NAMALWA (cell line): ENCODE results near the gene PATJ.
"Not testable (repeated sequence)": the region's sequence is repeated elsewhere in the genome, so short reads cannot be mapped to it uniquely, and the experiment has no call there.

Source experiments
- DNase-seq: peaks from one replicate; pipeline ENCODE4 v3.0.0-alpha.2; 2015; ENCODE audit warnings: low spot score

The PATJ gene, protein sequence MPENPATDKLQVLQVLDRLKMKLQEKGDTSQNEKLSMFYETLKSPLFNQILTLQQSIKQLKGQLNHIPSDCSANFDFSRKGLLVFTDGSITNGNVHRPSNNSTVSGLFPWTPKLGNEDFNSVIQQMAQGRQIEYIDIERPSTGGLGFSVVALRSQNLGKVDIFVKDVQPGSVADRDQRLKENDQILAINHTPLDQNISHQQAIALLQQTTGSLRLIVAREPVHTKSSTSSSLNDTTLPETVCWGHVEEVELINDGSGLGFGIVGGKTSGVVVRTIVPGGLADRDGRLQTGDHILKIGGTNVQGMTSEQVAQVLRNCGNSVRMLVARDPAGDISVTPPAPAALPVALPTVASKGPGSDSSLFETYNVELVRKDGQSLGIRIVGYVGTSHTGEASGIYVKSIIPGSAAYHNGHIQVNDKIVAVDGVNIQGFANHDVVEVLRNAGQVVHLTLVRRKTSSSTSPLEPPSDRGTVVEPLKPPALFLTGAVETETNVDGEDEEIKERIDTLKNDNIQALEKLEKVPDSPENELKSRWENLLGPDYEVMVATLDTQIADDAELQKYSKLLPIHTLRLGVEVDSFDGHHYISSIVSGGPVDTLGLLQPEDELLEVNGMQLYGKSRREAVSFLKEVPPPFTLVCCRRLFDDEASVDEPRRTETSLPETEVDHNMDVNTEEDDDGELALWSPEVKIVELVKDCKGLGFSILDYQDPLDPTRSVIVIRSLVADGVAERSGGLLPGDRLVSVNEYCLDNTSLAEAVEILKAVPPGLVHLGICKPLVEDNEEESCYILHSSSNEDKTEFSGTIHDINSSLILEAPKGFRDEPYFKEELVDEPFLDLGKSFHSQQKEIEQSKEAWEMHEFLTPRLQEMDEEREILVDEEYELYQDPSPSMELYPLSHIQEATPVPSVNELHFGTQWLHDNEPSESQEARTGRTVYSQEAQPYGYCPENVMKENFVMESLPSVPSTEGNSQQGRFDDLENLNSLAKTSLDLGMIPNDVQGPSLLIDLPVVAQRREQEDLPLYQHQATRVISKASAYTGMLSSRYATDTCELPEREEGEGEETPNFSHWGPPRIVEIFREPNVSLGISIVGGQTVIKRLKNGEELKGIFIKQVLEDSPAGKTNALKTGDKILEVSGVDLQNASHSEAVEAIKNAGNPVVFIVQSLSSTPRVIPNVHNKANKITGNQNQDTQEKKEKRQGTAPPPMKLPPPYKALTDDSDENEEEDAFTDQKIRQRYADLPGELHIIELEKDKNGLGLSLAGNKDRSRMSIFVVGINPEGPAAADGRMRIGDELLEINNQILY (N-terminal part only)

DNA sequence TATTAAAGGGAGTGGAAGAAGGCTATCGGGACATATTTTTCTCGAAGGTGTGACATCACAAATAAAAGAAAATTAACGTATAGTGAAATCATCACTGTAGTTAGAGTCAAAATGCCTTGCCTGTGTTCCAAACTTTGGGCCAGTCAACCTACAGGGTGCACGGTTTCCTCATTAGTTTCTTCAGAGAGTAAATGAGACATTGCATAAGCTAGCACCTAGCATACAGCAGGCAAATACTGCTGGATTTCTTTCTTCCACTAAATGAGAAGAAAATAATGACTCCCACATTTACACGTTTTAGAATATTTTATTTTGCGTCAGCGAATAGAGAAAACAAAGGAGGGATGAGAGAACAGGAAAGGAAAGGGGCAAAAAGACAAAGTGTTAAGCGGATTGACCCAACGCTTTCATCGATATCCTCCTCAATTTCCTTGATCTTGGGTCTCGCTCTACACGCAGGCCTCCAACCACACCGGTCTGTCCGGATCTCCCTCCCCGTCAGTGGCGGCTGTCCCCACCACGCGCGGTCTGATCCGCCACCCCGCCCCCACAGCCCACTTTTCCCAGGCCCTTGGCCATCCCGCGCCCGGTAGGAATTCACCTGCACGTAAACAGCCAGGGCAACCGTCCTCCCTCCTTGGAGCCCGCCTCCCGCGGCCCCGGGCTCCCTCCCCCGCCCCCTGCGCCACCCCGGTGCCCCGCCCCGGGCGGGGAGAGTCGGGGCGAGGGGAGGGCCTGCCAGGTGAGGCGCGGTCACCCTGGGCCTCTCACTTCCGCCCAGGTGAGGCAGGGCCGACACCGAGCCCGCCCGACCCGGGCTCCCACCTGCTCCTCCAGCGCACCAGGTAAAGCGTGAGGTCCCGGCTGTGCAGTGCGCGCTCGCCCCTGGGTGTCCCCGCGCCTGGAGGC is at the start of gene PATJ:
TSS of gene PATJ (plus strand) at position 770 of the 909 bp plus-strand sequence. CDS start 20,413 bp downstream, outside the sequence.
- DNase-seq: peak; percentile 26

DNA sequence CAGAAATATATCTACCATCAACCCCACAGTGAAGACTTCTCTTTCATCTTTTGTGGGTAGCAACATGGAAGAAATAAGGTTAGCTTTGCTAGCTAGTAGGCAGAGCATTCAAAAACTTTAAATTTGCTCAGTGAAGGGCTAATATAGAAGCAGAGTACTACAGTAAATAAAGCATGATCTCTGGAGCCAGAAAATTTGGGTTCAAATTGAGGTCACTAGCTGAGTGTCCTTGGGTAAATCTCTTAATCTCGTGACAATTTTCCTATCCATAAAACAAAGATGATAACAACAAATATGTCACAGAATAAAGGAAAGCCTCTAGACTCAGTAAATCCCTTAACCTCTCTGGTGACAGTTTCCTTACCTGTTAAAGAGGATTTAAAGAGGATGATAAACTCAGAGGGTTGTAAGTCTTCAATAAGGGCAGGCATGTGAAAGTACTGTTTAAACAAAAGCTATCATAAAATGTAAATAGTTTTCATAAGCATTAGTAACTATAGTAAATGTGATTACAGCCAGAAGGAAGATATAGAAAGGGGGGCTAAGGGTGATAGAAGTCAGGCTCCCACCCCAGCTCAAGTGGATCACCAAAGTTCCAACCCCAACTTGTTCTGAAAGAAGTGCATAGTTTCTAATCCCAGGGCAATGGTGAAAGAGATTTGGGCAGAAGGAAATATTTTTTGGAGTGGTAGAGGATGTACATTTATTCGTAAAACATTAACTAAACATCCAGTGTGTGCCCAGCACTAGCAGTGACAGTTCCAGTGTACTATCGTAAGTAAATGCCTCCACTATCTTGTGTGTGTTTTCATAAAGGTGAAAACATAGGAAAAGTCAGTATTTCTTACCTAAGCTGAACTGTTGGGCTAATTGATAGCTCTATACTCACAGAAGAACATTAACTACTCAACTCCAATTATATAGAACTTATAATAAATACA is 42.1 kb upstream of the PATJ start:
- no peak for DNase-seq

DNA sequence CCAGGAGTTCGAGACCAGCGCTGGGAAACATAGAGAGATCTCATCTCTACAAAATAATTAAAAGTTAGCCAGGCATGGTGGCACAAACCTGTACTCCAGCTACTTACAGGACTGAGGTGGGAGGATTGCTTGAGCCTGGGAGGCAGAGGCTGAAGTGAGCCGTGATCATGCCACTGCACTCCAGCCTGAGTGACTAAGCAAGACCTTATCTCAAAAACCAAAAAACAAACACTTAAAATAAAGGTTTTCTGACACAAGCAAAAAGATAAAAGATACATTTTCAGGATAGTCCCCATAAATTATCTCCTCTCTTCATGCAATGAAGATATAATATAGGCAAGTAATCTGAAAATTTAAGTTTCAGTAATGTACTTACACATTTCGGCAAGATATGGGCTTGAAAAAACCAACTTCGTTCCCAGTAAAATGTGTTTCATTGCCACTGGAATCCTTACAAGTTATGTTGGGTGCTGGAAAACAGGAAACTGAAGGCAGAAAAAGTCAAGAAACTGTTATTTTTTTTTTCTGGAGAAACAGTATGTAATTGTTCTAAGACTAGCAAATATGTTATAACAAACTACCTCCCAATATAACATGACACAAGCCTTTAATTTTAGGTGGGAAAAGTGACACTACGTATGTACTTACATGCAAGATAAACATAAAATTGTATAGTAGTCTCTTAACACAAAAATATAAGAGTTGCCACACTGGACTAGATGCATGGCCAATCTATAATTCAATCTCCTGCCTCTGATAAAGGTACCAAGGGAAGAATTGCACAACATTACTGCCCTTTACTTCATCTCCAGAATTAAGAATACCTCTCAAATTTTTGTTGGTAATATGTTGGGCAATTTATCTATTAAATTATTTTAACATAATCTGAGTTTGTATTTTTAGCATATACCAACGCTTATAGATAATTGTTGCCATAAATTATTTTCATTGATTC is 33.0 kb upstream of the PATJ start:
- no peak for DNase-seq

DNA sequence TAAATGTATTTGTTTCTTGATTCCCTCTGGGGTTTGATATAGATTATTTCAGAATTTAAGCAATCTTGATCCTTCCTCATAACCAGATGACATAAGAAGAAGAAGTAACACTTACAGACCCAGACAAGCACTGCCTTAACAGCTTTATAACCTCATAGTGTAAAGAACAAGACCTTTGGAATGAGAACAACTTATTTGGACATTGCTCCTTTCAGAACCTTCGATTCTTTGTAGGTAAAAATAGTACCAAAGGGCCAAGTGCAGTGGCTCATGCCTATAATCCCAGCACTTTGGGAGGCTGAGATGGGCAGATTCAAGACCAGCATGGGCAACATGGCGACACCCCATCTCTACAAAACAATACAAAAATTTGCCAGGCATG is 32.4 kb upstream of the PATJ start:
- no peak for DNase-seq

DNA sequence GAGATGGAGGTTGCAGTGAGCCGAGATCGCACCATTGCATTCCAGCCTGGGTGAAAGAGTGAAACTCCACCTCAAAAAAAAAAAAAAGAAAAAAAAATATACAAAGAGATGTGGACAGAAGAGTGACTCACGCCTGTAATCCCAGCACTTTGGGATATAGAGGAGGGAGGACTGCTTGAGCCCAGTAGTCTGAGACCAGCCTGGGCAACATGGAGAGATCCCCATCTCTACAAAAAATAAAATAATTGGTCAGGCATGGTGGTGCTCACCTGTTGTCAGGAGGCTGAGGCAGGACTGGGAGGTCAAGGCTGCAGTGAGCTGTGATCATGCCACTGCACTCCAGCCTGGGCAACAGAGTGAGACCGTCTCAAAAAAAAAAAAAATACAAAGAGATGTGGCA is 31.0 kb upstream of the PATJ start:
- DNase-seq: not testable (repeated sequence)

DNA sequence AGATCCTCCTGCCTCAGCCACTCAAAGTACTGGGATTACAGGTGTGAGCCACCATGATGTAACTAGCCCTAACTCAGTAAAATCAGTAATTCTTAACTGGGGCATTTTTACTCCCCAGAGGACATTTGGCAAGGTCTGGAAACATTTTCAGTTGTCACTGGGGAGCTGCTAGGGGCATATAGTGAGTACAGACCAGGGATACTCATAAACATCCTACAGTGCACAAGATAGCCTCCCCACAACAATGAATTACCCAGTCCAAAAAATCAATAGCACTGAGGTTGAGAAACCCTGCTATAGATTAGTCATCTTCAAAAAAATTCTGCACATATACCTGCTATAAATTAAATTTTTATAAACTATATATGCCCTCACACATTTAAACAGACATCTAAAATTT is 30.3 kb upstream of the PATJ start:
- no peak for DNase-seq

DNA sequence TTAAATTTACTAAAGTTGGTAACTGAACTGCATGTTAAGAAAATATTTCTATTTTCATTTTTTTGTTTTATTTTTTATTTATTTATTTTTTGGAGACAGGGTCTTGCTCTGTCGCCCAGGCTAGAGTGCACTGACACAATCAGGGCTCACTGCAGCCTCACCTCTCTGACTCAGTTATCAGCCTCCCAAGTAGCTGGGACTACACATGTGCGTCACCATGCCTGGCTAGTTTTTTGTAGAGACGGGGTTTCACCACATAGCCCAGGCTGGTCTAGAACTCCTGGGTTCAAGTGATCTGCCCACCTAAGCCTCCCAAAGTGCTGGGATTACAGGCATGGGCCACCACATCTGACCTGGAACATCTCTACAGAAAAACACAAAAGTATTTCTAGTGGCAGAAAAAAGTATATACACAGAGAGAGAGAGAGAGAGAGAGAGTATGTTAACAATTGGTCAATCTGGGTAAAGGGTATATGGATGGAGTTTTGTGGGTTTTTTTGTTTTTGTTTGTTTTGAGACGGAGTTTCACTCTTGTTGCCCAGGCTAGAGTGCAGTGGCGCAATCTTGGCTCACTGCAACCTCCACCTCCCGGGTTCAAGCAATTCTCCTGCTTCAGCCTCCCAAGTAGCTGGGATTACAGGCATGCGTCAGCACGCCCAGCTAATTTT is 23.1 kb upstream of the PATJ start:
- not testable (repeated sequence) for DNase-seq

DNA sequence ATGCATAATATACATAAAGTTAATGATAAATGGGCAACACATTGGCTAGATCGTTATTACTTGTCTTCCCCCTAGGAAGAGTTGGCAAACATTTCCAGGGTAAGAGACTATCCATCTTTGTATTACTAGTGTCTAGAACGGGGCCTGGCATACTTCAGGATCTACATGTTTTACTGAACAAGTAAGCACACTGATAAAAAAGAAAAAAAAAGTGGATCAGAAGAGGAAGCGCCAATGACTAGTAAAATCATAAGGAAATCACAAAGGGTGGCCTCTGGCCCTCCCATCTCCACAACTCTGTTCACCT is 17.8 kb upstream of the PATJ start:
- no peak for DNase-seq

DNA sequence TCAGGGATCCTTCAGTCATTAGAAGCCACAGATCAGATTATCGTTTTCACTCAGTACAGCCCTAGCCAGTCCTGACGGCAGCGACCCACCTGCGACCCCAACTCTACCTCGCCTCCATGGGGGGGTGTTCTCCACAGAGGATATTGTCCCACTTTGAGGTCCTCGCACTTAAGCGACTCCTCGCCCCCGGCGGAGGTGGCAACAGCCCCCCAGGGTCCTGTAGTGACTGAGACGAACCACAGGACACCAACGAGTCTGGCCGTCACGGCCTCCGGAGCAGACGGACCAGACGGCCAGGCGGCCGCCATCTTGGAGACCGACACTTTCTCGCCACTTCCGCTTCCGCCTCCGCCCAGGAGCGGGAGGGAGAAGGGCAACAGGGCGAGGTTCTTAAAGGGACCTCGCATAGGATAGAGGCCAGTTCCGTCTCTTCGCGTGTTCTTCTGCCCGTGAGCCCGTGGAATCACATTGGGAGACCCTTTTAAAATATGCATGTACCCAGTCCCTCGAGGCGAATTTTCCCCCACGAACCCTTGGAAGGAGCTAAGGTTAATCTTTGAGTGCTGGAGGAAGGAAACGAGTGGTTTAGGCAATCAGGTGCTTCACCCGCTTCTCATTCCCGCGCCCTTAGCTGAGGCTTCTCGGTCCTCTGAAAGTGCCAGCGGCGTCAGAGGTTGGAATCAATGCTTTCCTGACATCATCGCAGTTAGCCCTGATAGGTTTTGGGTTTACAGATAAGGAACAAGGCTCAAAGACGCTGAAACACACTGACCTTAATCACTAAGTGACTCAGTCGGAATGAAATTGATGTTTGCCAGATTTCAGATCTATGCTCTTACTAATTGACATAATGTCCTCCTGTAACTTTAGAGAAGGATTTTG is 17.2 kb upstream of the PATJ start, which contains the start of gene TM2D1:
TSS of gene TM2D1 (minus strand) at position 329 of the 882 bp plus-strand sequence. CDS start at position 308, 21 bp downstream.
- peak; percentile 95 for DNase-seq

DNA sequence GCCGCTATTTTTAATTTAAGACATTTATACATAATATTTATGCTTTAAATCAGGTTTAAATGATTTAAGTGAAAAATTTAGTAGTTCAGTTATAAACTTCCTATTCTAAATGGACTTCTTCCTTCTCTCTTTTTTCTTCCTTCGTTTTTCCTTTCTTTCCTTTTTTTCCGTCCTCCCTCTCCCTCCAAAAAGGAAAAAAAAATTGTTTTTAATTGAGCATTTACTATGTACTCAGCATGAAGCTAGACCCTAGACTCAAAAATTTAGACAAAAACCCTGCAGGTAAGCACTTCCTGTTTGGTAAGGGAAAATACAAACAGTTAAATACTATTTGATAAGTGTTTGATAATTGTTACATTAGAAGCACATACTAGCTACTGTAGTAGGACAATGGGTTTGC is 14.7 kb upstream of the PATJ start:
- DNase-seq: no peak

DNA sequence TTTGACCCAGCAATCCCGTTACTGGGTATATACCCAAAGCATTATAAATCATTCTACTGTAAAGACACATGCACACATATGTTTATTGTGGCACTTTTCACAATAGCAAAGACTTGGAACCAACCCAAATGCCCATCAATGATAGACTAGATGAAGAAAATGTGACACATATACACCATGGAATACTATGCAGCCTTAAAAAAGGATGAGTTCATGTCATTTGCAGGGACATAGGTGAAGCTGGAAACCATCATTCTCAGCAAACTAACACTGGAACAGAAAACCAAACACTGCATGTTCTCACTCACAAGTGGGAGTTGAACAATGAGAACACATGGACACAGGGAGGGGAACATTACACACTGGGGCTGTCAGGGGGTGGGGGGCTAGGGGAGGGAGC is 11.6 kb upstream of the PATJ start:
- not testable (repeated sequence) for DNase-seq

DNA sequence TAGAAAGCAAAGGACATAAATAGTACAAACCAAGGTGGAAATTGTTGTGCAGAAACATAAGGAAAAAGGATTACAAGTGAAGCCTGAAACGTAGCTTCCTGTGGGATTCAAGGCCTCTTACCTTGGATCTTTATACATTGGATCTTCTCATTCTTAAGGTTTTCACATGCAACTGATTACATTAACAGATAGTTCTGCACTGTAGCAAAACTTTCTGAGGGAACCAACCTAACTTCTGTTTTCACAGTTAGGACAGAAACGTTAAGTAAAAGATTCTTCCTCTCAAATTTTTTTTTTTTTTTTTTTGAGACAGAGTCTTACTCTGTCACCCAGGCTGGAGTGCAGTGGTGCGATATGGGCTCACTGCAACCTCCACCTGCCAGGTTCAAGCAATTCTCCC is 9.6 kb upstream of the PATJ start:
- no peak for DNase-seq

DNA sequence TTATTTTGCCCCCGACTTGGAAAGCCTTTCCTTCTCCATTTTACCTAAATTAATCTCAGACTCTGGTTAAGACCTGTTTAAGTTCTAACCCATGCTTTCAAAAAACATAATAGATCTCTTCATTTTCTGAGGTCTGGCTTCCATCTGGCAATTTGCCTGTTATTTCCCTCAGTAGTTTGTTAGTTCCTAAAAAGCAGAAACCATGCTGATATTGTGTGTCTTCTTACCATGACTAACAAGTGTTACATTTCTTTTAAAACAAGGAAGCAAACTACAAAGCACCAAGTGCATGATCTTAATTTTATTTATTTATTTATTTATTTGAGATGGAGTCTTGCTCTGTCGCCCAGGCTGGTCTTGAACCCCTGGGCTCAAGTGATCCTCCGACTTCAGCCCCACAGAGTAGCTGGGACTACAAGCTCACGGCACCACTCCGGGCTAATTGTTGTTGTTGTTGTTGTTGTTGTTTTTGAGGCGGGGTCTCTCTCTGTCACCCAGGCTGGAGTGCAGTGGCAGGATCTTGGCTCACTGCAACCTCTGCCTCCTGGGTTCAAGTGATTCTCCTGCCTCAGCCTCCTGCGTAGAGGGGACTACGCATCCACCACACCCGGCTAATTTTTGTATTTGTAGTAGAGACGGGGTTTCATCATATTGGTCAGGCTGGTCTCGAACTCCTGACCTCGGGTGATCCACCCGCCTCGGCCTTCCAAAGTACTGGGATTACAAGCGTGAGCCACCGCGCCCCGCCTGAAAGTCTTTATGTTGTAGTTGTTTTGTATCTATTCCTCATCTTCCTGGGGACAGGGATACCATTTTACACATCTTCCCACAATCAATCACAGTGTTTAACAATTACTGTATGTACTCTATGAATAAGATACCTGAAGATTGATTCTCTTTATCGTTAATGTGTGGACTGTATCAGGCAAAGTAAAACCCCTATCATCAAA is 1.3 kb upstream of the PATJ start:
- DNase-seq: no peak

DNA sequence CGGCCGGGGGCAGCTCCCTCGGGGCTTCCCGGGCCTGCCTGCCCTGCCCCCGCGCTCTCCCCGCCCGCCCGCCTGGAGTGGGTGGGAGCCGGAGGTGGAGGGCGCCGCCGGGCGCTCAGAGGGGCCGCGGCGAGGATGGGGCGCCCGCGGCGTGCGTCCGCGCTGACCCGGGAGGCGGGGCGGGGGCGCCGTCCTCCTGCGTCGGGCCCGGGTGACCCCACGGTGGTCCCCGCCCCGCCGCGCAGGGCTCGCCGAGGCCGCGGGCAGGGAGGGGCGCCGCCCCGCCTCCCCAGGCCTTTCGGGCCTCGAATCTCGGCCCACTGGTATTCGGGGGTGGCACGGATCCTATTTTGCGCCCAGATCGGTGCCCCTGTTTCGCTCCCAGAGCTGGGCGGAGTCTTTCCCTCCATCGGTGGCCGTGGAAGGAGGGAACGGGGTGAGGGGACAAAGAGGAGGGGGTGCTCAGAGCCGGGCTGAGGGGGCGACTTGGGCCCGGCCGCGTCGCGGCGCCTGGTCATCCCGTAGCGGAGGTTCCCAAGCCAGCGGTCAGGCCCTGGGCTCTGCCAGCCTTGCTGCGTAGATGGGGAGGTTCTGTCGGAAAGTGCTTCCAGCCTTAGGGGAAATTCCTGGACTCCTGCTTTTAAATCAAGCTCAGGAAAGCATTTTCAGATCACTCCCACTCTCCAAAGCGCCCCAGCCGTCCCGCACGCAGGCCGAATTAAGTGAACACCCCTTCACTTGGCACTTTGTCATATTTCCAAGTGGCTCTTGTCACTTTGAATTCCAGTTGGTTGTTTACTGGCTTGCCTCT is 545 bp downstream of the PATJ start:
- no peak for DNase-seq

DNA sequence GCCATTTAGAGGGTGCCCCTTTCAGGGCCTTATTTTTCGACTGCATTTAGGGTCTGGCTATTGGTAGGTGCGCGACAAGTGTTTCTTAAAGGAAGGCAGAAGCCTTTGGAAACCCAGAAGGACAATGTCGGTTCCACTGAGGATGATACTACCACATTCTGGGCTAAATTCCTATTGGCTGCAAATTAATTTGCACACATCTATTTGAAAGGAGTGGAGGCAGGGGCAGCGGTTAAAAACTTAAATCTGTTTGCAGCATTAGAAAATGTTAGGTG is 1.1 kb downstream of the PATJ start:
- DNase-seq: no peak
